Measurements from ENCODE around the gene VEPH1. TPM values are rescaled to one million over a fixed set of nuclear protein-coding genes. Genes with fewer than 3 reads are reported as not detected.
A peak's percentile ranks its signal among the peaks of the same experiment; 100 is the strongest.
"Not testable (repeated sequence)": the region's sequence is repeated elsewhere in the genome, so short reads cannot be mapped to it uniquely, and the experiment has no call there.

VEPH1 gene
- total RNA-seq, 1 donor from 2014 or later = 11.6 TPM

DNA sequence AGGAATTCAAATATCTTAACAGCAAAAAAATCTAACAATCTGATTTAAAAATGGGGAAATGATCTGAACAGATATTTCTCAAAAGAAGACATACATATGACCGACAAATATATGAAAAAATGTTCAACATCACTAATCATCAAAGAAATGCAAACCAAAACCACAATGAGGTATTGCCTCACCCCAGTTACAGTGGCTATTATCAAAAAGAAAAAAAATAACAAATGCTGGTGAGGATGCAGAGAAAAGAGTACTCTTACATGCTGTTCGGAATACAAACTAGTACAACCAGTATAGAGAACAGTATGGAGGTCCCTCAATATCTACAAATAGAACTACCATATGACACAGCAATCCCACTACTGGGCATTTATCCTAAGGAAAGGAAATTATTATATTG, 152.6 kb downstream of the VEPH1 start:
- DNase-seq (ENCODE audit: low spot score) = not testable (repeated sequence)

DNA sequence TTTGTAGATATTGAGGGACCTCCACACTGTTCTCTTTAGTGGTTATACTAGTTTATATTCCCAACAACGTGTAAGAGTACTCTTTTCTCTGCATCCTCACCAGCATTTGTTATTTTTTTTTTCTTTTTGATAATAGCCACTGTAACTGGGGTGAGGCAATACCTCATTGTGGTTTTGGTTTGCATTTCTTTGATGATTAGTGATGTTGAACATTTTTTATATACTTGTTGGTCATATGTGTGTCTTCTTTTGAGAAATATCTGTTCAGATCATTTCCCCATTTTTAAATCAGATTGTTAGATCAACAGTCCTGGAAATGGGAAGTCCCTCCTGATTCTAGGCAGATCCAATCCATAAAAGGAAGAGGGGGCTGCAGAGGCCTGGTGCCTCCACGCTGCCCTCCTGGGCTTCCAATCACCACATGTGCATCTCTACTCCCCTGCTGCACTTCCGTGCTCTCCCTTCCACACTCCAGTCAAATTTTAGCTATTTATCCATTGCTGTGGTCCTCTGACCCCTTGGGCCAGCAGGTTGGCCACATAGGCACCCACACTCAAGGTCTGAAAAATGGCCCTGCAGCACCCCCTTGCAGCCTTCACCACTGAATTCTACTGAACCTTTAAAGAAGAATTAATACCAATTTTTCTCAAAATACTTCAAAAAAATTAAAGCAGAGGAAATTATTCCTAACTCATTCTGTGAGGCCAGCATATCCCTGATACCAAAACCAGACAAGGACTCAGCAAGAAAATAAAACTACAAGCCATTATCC, 154.7 kb downstream of the VEPH1 start:
- DNase-seq (ENCODE audit: low spot score) = not testable (repeated sequence)

DNA sequence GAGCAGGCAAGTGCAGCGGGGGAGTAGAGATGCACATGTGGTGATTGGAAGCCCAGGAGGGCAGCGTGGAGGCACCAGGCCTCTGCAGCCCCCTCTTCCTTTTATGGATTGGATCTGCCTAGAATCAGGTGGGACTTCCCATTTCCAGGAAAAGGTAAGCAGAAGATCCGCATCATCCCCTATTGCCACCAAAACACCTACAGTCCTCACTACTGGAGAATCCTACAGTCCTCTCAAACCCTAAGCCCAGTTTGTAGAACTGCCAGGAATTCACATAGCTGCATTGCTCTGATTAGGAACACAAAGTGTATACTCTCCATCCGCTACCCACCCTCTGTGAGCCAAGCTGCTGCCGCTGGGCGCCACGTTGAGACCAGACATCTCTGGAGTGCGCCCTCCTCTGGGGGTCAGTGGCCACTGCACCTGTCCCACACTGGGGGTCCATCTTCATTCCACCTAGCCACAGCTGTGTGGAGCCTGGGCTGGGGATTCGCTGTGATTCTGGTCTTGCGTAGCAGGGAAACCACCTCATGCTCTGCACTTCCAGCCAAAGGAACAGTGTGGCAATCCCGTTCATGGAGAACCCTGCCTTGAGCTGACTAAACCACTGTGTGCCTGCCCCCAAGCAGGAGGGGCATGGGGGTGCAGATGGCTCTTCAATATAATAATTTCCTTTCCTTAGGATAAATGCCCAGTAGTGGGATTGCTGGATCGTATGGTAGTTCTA, 155.5 kb downstream of the VEPH1 start:
- no peak for DNase-seq (ENCODE audit: low spot score)

DNA sequence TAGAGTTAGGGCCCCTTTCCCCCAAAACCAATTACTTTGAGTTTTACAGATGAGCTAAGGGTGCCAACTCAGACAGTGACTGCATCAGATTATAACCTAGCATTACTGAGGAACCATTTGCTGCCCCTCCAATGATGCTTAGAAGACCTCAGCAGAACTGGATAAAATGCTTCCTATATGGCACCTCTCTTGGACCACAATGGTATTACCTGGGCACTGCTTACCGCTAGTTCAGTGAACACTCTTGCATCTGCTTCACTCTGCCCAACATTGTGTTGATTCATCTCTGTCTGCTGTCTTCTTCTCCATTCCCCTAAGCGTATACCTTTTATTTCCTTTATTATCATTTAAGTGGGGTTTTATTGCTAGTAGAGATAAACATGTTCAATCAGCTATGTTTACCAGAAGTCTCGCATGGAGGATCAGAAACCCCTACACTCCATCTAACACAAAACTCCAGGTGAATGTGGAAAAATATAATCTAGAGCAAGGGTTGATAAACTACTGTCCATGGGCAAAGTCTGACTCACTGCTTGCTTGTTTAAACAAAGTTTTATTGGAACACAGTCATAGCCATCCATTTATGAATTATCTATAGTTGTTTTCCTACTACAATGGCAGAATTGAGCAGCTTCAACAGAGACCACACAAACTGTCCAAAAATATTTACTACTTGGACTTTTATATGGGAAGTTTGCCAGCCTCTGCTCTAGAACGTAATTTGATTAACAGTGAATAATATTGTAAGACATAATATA, 166.8 kb downstream of the VEPH1 start:
- DNase-seq (ENCODE audit: low spot score) = no peak

DNA sequence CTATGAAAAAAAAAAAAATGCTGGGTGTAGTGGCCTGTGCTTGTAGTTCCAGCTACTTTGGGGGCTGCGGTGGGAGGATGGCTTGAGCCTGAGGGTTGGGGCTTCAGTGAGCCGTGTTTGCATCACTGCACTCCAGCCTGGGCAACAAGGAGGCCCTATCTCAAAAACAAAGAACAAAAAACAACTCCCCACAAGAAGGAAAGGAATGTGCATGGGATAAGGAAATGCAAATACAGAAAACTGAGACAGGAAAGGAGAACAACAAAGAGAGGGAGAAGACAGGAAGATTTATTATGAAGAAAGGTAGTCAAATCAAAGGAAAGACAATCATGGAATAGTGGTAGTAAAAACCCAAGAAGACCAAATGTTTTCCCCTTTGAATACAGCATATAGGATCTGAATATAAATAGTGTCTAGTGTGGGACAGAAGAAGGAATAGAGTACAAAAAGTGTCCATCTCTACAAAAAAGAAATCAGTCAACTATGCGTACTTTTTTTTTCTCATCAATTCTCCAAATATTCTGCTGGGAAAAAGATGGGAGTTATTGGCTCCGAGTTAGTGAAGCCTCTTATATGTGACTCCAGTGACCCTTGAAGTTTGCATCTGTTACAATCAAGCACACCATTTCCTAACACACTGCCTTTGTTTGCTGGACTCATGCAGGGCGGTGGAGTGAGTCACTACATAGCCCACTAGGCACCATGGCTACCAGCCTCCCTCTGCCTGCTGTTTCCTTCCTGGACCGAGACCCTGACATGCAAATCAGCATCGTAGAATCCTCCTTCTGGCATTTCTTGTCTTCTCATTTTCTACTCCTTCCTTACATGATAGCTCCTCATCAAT, 167.8 kb downstream of the VEPH1 start:
- no peak for DNase-seq (ENCODE audit: low spot score)

DNA sequence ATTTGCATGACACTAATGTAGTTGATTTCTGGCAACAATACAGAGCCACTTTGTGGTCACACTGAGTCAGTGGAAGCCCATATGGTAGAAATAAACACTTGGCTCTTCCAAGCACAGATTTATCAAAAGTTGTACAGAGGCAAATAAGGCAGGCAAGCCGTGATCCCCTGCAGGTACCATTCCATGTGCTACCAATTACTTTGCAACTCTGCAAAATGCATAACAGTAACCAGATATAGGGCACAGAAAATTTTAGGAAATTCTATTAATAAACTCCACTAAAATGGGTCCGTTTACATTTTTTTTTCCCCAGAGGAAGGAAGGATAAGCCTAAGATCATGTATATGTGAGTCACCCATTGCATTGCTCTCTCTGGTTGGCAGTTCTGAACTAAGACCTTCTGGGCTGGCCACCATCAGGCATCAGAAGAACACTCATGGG, 169.6 kb downstream of the VEPH1 start:
- DNase-seq (ENCODE audit: low spot score) = no peak

DNA sequence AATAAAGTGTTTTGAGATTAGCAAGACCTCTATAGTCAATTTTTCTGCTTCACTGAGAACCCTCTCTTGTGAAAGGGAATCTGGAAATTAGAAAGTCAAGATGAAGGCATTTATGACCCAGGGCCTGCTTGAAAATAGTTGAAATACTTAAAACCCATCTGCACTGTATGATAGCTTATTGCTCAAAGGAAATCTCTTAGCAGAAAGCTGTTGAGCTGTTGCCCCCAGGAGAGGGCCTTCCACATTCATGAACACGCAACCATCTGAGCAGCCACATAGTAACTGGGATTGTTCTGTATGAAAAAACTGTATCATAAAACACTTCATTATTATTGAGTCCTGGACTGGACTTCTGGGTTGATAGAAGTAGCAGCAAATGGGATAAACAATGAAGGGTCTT, 173.0 kb downstream of the VEPH1 start:
- peak; percentile 22 for DNase-seq (ENCODE audit: low spot score)

DNA sequence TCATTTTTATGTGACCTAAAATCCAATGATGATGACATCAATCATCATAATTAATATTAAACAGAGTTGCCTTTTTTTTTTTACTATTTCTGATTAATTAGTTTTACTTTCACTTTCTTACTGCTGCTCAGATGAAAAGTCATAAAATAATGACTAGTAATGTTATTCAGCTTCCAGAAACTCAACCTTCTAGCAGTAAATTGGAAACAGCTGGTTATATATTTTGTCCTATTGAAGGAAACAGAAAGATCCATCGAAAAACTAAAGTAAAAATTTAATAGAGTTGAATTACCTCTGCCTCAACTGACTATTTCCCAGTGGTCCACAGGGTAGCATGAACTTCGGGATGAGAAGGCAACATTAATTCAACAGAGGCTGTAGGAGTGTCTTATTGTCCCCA, 173.7 kb downstream of the VEPH1 start:
- DNase-seq (ENCODE audit: low spot score) = no peak

DNA sequence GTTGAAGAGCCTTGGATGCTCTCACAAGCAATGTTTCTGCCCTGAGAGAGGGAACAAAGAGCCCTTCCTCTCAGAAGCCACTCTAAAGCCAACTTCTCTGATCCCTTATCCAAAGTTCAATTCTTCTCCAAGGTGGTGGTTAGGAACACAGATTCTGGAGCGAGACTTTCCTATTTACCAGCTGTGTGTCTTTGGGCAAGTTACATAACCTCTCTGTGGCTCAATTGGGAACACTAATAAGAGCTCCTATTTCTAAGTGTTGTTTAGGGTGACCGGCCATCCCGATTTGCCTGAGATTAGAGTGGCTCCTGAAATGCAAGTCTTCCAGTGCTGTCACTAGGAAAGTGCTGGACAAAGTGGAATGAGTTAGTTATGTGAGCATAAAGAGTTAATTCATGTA, 175.4 kb downstream of the VEPH1 start:
- no peak for DNase-seq (ENCODE audit: low spot score)

DNA sequence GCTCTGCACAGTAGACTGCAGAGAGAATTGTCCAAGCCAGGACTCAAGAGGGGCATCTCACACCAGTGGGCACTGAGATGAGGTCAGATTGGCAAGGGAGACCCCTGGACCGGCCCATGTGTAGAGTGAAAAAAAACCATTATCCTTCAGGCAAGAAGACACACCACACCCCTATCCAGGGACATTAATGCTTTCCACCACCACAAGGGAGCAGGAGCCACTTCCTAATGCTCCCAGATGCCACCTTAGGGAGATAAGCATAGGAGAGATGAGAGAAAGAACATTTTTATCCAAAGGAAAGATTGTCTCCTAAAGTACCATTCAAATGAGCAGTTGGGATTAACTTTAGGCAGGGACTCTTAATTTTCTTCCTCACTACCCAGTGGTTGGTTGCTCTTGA, 176.2 kb downstream of the VEPH1 start:
- DNase-seq (ENCODE audit: low spot score) = no peak

DNA sequence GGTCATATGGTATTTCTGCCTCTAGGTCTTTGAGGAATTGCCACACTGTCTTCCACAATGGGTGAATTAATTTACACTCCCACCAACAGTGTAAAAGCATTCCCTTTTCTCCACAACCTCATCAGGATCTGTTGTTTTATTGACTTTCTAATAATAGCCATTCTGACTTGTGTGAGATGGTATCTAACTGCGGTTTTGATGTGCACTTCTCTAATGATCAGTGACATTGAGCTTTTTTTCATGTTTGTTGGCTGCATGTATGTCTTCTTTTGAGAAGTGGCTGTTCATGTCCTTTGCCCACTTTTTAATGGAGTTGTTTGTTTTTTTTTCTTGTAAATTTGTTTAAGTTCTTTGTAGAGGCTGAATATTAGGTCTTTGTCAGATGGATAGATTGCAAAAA, 178.3 kb downstream of the VEPH1 start:
- not testable (repeated sequence) for DNase-seq (ENCODE audit: low spot score)

DNA sequence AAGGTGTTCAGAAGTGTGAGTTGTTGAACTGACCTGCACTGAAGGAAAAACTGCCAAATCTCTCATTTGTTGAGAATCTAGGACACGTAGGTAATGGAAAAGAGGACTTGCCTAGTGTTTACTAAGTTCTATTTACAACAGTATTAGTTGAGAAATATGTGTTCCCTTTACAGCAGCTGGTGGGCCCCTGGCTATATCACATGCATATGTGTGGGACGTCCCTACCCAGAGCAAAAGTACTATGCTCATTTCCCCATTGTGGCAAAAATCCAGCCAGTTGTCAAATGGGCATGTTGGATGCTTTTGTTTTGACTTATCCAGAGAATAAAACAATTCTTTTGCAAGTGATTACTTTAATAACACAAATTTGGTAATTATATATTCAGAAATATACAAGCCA, 179.9 kb downstream of the VEPH1 start:
- DNase-seq (ENCODE audit: low spot score) = no peak

DNA sequence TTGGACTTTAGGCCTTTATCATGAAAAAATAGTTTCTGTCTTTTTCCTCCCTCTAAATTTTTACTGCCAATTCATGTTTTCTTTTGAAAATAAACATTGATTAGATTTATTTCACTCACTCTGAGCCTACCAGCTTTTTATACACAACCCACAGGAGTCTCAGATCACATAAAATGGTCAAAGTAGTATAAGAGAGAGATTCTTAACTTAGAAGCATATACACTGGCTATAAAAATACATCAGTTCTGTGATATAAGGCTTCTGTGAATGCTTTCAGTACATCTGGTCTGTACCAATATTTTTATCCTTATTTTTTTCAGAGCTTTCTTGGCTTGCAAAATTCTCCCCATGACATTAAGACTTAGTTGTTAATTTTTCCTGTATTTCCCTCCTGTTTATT, 183.5 kb downstream of the VEPH1 start:
- DNase-seq (ENCODE audit: low spot score) = peak; percentile 11

DNA sequence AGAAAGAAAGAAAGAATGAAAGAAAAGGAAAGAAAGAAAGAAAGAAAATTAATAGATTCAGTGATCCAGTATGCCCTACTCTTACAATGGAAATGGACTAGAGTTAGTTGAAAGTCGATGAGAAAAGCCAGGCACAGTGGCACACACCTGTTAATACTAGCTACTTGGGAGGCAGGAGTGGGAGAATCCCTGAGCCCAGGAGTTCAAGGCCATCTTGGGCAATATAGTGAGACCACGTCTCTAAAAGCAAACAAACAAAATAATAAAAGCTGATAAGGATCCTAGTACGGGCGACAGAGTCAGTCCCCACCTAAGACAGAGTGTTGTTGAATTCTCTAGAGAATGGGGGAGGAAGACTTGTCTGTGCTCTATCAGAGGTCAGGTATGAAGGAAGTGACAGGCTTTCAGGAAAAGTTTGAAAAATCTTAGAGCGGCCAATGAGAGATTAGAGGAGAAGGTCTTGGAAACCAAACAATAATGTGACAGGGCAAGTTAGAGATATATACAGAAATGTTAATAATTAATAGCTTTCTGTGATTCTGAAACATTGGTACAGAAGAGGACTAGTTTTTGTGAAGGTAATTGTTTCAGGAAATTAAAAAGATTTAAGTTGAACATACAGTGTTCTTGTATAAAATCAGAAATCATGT, 184.5 kb downstream of the VEPH1 start:
- DNase-seq (ENCODE audit: low spot score) = no peak

DNA sequence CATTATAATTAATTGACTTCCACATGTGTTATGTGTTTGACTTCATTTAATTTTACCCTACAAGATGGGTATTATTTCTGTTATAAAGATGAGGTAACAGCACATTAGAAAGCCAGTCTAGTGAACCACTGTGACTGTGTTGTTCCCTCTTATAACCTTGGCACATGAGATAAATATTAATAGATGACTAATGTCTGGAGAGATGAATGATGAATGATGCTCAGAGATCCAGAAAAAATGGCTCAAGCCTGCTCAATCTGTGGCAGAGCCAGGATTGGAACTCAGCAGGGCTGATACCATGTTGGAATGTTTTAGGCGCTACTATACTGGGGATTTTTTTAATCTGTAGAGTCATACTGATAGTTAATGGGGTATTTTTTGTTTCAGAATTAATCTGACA, 185.3 kb downstream of the VEPH1 start:
- no peak for DNase-seq (ENCODE audit: low spot score)

DNA sequence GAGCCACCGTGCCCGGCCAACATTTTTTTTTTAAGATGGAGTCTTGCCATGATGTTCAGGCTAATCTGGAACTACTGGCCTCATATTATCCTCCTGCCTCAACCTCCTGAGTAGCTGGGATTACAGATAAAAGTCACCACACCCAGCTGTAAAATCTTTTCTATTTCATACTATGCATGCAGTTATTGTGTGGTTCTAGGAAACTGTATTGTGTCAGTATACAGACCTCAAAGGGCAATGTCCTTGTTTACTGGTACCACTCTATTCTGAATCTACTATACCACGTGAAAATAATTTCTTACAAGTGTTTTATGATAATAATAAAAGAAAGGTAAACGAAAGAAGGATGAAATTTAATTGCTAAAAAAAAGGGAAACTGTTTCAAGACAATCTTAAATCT, 190.0 kb downstream of the VEPH1 start:
- no peak for DNase-seq (ENCODE audit: low spot score)

DNA sequence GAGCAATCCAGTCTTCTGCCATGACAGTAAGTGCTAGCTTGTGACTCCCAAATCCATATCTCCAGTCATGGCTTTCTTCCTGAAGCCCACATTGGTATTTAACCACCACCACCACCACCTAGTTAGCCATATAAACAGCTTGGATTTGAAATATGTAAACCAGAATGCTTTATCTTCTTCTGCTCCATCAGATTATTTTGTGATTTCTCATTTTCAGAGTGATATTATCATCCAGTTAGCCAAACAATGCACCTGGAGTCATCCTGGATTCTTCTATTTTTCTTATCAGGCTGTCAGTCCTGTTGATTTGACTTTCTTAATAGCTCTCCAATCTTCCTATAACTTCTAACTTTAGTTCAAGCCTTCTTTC, 190.9 kb downstream of the VEPH1 start:
- no peak for DNase-seq (ENCODE audit: low spot score)

DNA sequence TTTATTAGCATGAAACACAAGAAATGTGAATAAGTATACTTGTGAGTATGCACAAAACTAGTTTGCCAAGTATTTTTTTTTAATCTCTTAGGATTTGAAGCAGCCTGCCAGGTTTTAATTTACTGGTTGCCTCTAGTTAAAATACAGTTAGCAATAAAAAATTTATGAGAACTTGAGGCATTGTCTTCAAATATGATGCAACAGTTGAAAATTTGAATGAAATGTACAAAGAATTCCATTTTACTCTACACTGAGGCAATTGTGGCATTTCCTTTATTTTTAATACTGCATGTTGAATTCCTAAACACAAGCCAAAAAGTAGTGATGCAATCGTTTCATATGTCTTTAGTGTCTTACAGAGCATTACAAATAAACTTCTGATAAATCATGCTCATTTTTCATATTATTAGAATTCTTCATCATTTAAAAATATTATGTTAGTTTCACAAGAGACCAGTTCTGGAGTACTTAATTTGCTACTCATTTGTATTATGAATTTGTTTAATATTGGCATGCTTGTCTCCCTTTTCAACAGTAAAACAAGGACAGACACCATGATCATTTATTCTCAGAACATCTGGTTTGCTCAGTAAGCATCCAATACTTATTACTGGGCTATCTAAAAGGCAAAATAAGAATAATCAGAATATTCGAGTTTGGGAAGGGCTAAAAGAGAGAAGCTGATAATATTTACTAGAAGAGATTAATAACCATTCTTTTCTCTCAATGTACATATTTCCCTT, 191.4 kb downstream of the VEPH1 start:
- peak; percentile 66 for DNase-seq (ENCODE audit: low spot score)

DNA sequence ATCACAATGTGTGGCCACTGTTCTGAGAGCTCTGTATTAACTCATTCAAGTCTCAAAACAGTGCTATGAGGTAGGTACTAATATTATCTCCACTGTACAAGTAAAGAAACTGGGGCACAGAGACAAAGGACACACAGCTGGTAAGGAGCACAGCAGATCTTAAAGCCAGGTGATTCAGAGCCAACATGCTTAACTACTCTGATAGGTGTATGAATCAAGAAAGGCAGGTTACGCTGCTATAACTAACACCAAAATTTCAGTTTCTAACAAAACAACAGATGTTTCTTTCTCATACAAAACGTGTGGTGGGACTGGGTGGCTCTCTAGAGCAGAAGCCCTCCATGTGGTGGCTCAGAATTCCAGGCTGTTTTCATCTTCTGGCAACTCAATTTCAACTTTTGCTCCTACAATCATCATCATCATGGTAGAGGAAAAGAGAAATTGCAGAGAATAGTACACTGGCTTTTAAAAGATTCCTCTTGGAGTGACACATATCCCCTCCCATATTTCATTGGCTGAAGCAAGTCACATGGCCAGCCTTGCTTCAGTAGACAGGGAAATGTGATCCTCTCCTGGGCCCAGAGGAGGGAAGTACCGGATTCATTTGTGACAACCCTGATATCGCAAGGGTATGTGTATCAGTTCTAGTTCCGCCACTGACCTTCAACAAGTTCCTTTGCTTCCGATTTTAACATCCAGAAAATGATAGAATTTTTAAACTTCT, 192.7 kb downstream of the VEPH1 start:
- no peak for DNase-seq (ENCODE audit: low spot score)

DNA sequence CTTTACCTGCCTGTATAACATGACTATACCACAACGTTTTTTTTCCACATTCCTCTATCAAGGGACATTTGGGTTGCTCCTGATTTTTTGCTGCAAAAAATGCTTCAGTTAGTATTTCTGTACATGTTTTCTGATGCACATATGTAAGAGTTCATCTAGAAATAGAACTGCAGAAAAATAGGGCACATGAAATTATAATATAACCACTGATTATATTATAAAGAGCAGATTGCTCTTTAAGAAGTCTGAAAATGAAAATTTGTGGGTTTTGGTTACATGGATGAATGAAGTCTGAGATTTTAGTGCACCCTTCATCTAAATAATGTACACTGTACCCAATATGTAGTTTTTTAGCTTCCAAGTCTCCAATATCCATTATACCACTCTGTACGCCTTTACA, 196.7 kb downstream of the VEPH1 start:
- DNase-seq (ENCODE audit: low spot score) = no peak
